ENCODE measurements around the gene LSS.

DNA sequence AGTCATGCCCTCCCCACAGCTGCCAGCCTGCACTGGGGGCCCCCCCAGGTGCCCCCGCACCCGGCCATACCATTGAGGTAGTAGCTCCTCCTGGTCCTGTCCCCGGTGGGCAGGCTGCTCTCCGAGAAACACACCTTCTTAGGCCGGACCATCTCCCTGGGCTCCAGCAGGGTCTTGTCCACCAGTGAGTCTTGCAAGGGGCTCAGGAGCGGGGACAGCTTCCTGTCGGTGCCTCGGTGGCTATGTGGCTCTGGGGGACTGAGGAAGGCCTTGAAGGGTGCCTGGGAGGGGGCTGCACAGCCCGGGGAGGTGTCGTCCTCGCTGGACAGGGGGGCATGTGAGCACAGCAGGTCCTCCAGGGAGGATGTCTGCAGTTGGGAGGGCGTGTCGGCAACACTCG is 60.3 kb downstream of the LSS start:
- TF ChIP-seq, protein P1, sequence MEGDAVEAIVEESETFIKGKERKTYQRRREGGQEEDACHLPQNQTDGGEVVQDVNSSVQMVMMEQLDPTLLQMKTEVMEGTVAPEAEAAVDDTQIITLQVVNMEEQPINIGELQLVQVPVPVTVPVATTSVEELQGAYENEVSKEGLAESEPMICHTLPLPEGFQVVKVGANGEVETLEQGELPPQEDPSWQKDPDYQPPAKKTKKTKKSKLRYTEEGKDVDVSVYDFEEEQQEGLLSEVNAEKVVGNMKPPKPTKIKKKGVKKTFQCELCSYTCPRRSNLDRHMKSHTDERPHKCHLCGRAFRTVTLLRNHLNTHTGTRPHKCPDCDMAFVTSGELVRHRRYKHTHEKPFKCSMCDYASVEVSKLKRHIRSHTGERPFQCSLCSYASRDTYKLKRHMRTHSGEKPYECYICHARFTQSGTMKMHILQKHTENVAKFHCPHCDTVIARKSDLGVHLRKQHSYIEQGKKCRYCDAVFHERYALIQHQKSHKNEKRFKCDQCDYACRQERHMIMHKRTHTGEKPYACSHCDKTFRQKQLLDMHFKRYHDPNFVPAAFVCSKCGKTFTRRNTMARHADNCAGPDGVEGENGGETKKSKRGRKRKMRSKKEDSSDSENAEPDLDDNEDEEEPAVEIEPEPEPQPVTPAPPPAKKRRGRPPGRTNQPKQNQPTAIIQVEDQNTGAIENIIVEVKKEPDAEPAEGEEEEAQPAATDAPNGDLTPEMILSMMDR (IDR thresholded peaks at IDR 0.05): no peak
- TF ChIP-seq POLR2A (IDR thresholded peaks at IDR 0.05) (no peak), EP300 (IDR thresholded peaks at IDR 0.05) (no peak), POLR2AphosphoS5 (IDR thresholded peaks at IDR 0.05) (no peak)
